Measurements from ENCODE around the gene CYTH3.
"Not testable (repeated sequence)": the region's sequence is repeated elsewhere in the genome, so short reads cannot be mapped to it uniquely, and the experiment has no call there.

The CYTH3 gene

DNA sequence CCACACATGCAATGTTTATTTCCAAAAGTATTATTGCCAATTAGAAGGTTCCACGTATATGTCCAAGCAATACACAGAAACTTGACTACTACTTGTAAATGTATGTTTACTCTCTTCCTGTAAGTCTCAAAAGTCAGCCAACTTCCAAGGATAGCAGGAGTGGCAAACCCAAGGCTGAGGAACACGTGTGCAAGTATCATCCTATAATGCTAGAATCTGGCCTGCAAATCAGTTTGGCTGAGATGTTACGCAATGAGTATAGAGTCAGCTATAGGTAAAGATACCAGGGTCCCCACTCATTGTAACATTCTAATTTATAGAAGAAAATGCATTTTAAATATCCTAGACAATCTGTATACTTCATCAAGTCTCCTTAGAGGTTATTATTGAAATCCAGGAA, 34.7 kb downstream of the CYTH3 start:
- DNase-seq (ENCODE audit: low spot score) = no peak
- TF ChIP-seq CTCF (IDR thresholded peaks at IDR 0.05; ENCODE audit: extremely low read depth, missing control alignments) = no peak

- DNase-seq (ENCODE audit: low spot score) = no peak
- no peak for TF ChIP-seq CTCF (IDR thresholded peaks at IDR 0.05; ENCODE audit: extremely low read depth, missing control alignments)
These were observed 35.4 kb downstream of the CYTH3 start for GRCh38 chr7:6237011-6237410.

GRCh38 chr7:6235029-6235871, 37.2 kb downstream of the CYTH3 start:
- no peak for TF ChIP-seq CTCF (IDR thresholded peaks at IDR 0.05; ENCODE audit: extremely low read depth, missing control alignments)
- DNase-seq (ENCODE audit: low spot score) = no peak

- peak; percentile 57 for DNase-seq (ENCODE audit: low spot score)
These were observed 38.0 kb downstream of the CYTH3 start for GRCh38 chr7:6234384-6234783.

DNA sequence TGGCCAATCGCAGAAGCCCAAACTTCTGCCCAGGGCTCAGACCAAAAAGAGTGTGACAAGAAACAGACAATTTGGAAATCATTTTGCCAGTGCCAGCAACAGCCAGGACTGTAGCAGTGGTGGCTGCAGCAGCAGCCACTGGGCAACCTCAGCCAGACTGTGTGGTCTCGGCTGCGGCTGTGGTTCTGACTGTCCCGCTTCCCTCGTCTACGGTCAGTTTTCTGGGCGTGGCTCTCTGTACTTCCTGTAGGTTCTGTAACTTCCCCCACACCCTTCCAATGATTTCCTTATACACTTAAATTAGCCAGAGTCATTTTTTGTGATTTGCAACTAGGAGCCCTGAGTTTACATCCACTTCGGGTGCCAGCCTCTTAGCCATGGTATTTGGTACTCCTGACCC, 39.9 kb downstream of the CYTH3 start:
- DNase-seq (ENCODE audit: low spot score) = no peak
- no peak for TF ChIP-seq CTCF (IDR thresholded peaks at IDR 0.05; ENCODE audit: extremely low read depth, missing control alignments)

More at GRCh38 chr7:6234384-6234783, 38.0 kb downstream of the CYTH3 start:
- TF ChIP-seq CTCF (IDR thresholded peaks at IDR 0.05; ENCODE audit: extremely low read depth, missing control alignments) = no peak

- DNase-seq (ENCODE audit: low spot score) = no peak
- TF ChIP-seq CTCF (IDR thresholded peaks at IDR 0.05; ENCODE audit: extremely low read depth, missing control alignments) = no peak
These were observed 40.3 kb downstream of the CYTH3 start for GRCh38 chr7:6232116-6232515.

DNA sequence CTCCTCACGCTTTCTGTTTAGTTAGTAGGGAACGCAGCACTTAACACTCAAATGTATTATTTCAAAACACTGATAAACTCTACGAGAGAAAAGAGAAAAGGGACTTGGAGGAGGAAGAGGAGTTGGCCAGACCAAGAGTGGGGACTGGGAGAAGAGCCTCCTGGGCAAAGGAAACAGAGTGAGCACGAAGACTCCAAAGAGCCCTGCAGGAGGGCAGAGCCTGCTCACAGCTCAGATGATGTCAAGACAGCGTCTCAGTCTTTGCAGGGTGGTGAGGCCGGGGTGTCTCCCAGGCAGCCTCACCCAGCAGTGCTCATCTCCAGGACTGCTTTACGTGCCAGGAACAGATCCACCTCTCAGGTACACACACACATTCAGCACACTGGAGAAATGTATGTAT, 41.2 kb downstream of the CYTH3 start:
- TF ChIP-seq CTCF (IDR thresholded peaks at IDR 0.05; ENCODE audit: extremely low read depth, missing control alignments) = no peak
- no peak for DNase-seq (ENCODE audit: low spot score)

DNA sequence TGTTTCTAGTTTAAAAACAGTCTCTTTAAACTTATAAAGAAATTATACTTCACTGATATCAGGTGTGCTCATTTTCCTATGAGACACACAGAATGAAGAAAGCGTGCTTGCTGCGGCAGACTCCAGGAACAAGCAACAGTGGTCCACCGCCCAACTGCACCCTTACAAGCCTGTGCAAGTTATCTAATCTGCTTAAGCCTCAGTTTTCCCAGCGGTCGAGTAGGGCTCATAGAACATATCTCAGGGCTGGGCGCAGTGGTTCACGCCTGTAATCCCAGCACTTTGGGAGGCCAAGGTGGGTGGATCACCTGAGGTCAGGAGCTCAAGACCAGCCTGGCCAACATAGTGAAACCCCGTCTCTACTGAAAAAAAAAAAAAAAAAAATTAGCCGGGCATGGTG, 43.1 kb downstream of the CYTH3 start:
- DNase-seq (ENCODE audit: low spot score) = not testable (repeated sequence)
